Nephron progenitor cell (in vitro differentiated cells): ENCODE results near the gene PSMB3.

Experiments used
- DNase-seq: peaks from one replicate; pipeline ENCODE4 v3.0.0; 2021
- H3K27ac Mint-ChIP-seq: 2 replicates; pipeline ENCODE4 v1.8.0; 2021; ENCODE audit warnings: mild to moderate bottlenecking, moderate library complexity, mixed read lengths
- H3K27me3 Mint-ChIP-seq: 2 replicates; pipeline ENCODE4 v1.8.0; 2021; ENCODE audit warnings: mild to moderate bottlenecking, low read depth, mixed read lengths; ENCODE audit not compliant: poor library complexity
- H3K36me3 Mint-ChIP-seq: 2 replicates; pipeline ENCODE4 v1.8.0; 2021; ENCODE audit warnings: low read depth, mixed read lengths
- H3K4me1 Mint-ChIP-seq: 2 replicates; pipeline ENCODE4 v1.8.0; 2021; ENCODE audit warnings: mixed read lengths
- H3K4me3 Mint-ChIP-seq: 2 replicates; pipeline ENCODE4 v1.8.0; 2021; ENCODE audit warnings: mild to moderate bottlenecking, moderate library complexity, mixed read lengths
- H3K9me3 Mint-ChIP-seq: 2 replicates; pipeline ENCODE4 v1.8.0; 2021; ENCODE audit warnings: mild to moderate bottlenecking, moderate library complexity, mixed read lengths
- TF ChIP-seq, protein P1 (sequence below): fragments of 200-600 bp; sonication (generic); IDR thresholded peaks from 2 replicates; pipeline ENCODE4 v1.5.0; 2021; ENCODE audit warnings: antibody characterized with exemption

PSMB3 gene

DNA sequence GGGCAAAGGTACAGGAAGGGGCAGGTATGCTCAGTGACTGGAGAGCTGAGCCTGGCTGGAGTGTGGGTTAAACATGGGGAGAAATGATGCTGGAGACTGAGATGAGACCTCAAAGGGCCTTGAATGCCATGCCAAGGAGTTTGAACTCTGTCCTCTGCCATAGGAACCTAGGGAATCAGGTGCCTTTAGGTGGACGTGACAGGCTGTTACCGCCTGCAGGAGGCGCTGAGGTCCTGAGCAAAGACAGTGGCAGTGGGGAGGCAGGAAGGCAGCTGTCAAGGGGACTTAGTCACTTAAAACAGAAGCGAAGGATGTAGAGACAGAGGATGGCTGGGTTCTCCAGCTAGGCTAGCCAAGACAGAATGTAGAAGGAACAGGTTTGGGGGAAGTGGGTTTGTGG, 9.1 kb downstream of the PSMB3 start:
- Mint-ChIP-seq H3K4me1 (peaks cover 3% of the 10 kb centered on the region), H3K4me3 (no peak overlapping the region), H3K27me3 (no peaks in the 10 kb centered on the region), H3K27ac (peak overlapping the region; percentile 3), H3K36me3 (peaks cover 49% of the 10 kb centered on the region), H3K9me3 (no peaks in the 10 kb centered on the region)
- peak; percentile 37 for DNase-seq
- TF ChIP-seq, protein P1, sequence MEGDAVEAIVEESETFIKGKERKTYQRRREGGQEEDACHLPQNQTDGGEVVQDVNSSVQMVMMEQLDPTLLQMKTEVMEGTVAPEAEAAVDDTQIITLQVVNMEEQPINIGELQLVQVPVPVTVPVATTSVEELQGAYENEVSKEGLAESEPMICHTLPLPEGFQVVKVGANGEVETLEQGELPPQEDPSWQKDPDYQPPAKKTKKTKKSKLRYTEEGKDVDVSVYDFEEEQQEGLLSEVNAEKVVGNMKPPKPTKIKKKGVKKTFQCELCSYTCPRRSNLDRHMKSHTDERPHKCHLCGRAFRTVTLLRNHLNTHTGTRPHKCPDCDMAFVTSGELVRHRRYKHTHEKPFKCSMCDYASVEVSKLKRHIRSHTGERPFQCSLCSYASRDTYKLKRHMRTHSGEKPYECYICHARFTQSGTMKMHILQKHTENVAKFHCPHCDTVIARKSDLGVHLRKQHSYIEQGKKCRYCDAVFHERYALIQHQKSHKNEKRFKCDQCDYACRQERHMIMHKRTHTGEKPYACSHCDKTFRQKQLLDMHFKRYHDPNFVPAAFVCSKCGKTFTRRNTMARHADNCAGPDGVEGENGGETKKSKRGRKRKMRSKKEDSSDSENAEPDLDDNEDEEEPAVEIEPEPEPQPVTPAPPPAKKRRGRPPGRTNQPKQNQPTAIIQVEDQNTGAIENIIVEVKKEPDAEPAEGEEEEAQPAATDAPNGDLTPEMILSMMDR, result peak; percentile 27

DNA sequence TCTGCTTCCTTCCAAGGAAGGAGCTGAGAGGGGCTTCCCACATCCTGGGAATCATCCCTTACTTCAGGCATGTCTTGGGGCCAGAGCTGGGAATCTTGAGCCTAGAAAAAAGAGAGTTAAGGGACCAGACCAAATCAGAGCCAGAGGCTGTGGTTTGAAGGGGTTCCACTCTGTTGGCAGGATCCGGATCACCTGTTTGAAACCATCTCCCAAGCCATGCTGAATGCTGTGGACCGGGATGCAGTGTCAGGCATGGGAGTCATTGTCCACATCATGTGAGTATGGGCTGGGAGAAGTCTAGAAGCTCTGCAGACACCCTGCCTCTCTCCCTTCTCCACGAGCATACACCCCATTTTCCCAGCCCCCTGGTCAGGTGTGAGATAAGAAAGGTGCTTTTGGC, 9.7 kb downstream of the PSMB3 start:
- no peak for DNase-seq
- H3K27ac Mint-ChIP-seq, result no peak overlapping the region
- peaks cover 55% of the 10 kb centered on the region for H3K36me3 Mint-ChIP-seq
- no peaks in the 10 kb centered on the region for H3K9me3 Mint-ChIP-seq
- H3K27me3 Mint-ChIP-seq, result no peaks in the 10 kb centered on the region
- TF ChIP-seq, protein P1, result no peak
- H3K4me1 Mint-ChIP-seq, result peaks cover 8% of the 10 kb centered on the region
- H3K4me3 Mint-ChIP-seq, result no peak overlapping the region

DNA sequence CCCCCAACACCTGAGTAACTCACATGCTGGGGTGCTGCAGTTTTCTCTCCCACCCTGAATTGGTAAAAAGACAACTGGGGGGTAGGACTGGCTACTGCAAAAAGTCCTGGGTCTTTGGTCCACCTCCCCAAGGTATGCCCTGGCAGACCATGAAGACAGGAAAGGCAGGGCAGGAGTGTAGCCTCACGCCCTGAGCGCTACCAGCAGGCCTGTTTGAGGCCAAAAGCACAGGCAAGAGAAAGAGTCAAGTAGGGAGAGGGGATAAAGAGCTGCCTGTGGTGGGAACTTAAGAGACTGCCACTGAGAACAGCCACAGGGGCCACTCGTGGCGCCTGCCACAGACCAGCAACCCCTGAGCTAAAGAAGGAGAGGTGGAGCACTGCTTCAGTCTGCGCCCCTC, 13.8 kb downstream of the PSMB3 start:
- H3K4me3 Mint-ChIP-seq, result no peak overlapping the region
- TF ChIP-seq, protein P1, result no peak

DNA sequence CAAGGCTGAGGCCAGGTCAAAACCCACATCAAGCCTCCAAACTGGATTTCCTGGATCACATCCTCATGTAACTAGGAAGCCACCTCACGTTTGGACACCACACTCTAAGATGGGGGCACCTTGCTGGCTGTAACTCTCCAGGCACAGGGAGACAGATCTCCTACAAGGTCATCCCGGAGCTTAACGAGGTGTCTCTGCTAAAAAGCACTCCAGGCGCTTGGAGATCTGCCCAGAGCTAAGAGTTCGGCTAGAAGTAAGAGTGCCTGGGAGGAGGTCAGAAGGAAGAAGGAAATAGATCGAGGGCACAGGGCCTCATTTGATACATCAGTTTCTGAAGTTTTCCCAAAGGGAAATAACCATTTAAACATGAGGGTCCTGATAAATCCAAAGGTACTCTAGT, 15.9 kb downstream of the PSMB3 start:
- no peak overlapping the region for H3K4me3 Mint-ChIP-seq
- peaks cover 80% of the 10 kb centered on the region for H3K36me3 Mint-ChIP-seq
- H3K9me3 Mint-ChIP-seq, result no peaks in the 10 kb centered on the region
- DNase-seq, result no peak
- H3K4me1 Mint-ChIP-seq, result peaks cover 20% of the 10 kb centered on the region
- peak overlapping the region; percentile 68 for H3K27ac Mint-ChIP-seq
- TF ChIP-seq, protein P1, result no peak
- H3K27me3 Mint-ChIP-seq, result no peaks in the 10 kb centered on the region

More for the DNA sequence above, 13.8 kb downstream of the PSMB3 start:
- Mint-ChIP-seq H3K4me1 (peaks cover 20% of the 10 kb centered on the region), H3K27ac (peak overlapping the region; percentile 73), H3K27me3 (no peaks in the 10 kb centered on the region), H3K36me3 (peaks cover 70% of the 10 kb centered on the region), H3K9me3 (no peaks in the 10 kb centered on the region)
- no peak for DNase-seq

DNA sequence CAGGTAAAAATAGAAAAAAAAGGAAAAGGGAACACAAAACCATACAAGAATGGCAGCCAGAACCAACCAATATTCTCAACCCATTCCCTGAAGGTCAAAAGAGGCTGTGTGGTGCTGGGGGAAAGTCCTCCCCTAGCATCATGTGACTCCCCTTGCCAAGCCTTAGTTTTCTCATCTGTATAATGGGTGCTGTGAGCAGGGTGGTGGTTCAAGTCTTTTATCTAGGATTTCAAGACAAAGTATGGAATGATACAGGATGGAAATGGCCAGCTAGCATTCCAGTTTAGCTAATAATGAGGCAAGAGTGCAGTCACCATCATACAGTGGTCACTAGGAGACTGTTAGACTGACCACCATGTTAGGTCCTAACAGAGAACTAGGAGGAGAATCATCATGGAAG, 20.7 kb downstream of the PSMB3 start:
- H3K27ac Mint-ChIP-seq, result no peak overlapping the region
- H3K36me3 Mint-ChIP-seq, result peaks cover 78% of the 10 kb centered on the region
- H3K4me1 Mint-ChIP-seq, result peaks cover 13% of the 10 kb centered on the region
- peaks cover 3% of the 10 kb centered on the region for H3K27me3 Mint-ChIP-seq
- H3K9me3 Mint-ChIP-seq, result no peaks in the 10 kb centered on the region
- no peak for DNase-seq
- H3K4me3 Mint-ChIP-seq, result no peak overlapping the region
- TF ChIP-seq, protein P1, result no peak

DNA sequence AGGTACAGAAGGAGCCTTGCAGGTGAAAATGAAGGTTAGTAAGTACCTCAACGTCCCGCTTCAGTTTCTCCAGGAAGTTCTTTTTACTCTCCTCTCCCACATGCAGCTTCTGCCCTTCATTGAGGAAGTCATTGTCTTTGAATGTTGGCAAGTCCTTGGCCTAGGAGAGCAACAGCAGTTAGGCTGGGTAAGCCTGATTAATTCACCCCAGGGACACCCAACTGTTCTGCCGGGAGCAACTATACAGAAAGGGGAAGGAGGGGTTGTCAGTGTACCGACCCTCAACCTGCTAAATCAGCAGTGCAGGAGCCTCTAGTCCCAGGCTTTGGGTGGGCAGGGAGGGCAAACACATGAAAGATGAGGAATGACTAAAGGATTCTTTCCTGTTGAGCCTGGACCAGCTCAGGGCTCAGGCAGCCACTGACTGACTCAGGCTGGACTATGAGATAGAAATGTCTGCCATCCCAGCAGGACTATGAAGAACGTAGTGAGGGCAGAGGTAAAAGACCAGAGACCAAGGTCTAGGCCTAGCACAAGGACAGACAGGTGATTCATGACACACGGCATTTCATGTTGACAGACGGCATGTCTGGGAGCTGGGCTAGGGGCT, 25.2 kb downstream of the PSMB3 start:
- Mint-ChIP-seq H3K4me1 (no peaks in the 10 kb centered on the region), H3K36me3 (peaks cover 69% of the 10 kb centered on the region), H3K4me3 (no peak overlapping the region)

More for the DNA sequence above, 25.2 kb downstream of the PSMB3 start:
- H3K27ac Mint-ChIP-seq, result no peak overlapping the region
- TF ChIP-seq, protein P1, result no peak
- H3K9me3 Mint-ChIP-seq, result no peaks in the 10 kb centered on the region
- peaks cover 3% of the 10 kb centered on the region for H3K27me3 Mint-ChIP-seq
- DNase-seq, result no peak
